ENCODE data around the gene WIZ.

The WIZ gene

DNA sequence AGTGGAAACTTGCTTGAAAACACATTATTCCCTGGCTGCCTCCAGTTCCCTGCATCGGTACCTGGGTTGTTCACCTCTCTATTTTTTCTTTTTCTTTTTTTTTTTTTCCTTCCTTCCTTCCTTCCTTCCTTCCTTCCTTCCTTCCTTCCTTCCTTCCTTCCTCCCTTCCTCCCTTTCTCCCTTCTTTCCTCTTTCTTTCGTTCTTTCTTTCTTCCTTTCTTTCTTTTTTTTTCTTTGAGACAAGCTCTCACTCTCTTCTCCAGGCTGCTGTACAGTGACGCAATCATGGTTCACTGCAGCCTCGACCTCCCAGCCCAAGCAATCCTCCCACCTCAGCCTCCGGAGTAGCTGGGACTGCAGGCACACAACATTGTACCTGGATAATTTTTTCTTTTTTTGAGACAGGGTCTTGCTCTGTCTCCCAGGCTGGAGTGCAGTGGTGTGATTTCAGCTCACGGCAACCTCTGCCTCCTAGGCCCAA is 18.0 kb upstream of the WIZ start:
- Mint-ChIP-seq H3K4me3 (no peak overlapping the region), H3K36me3 (ENCODE audit: low read depth) (no peaks in the 10 kb centered on the region), H3K27ac (no peak overlapping the region), H3K27me3 (ENCODE audit: low read depth, poor library complexity) (peaks cover 93% of the 10 kb centered on the region), H3K9me3 (peaks cover 31% of the 10 kb centered on the region), H3K4me1 (no peaks in the 10 kb centered on the region)
- DNase-seq, result no peak
- TF ChIP-seq, protein P1, sequence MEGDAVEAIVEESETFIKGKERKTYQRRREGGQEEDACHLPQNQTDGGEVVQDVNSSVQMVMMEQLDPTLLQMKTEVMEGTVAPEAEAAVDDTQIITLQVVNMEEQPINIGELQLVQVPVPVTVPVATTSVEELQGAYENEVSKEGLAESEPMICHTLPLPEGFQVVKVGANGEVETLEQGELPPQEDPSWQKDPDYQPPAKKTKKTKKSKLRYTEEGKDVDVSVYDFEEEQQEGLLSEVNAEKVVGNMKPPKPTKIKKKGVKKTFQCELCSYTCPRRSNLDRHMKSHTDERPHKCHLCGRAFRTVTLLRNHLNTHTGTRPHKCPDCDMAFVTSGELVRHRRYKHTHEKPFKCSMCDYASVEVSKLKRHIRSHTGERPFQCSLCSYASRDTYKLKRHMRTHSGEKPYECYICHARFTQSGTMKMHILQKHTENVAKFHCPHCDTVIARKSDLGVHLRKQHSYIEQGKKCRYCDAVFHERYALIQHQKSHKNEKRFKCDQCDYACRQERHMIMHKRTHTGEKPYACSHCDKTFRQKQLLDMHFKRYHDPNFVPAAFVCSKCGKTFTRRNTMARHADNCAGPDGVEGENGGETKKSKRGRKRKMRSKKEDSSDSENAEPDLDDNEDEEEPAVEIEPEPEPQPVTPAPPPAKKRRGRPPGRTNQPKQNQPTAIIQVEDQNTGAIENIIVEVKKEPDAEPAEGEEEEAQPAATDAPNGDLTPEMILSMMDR (IDR thresholded peaks at IDR 0.05), result no peak

DNA sequence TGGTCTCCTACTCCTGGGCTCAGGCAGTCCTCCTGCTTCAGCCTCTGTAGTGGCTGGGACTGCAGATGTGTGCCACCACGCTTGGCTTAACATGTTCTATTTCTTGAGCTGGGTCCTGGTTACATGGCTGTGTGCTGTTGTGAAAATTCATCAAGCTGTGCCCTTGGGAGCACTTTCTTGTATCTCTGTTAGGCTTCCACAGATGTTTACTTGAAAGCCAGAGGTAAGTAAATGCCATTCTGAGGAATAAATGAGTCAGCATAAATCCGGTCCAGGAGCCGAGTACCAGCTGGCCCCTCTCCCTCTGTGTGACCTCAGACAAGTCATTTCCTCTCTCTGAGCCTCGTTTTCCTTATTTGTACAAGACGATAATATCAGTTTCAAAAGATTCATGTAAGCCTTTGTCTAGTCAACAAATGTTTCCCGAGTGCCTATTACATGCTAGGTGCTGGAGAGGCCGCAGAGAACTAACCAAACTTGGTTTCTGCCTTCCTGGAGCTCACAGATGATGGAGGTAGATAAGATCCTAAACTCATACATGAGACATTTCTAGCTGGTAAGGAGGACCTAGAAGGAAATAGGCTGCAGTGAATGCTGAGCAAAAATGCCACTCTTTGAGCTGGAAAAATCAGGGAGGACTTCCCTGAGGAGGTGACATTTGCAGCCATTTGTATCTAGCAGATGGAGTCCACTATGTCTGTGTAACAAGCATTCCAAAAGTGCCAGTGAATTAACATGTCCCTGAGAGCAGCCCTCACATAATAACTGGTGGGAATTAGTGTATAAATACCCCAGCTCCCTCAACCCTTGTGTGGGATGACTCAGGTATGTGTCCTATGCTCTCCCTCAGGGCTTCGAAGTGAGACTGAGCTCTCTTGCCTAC is 17.3 kb upstream of the WIZ start:
- Mint-ChIP-seq H3K27me3 (ENCODE audit: low read depth, poor library complexity) (peaks cover 93% of the 10 kb centered on the region), H3K4me3 (no peak overlapping the region)
- DNase-seq, result no peak

DNA sequence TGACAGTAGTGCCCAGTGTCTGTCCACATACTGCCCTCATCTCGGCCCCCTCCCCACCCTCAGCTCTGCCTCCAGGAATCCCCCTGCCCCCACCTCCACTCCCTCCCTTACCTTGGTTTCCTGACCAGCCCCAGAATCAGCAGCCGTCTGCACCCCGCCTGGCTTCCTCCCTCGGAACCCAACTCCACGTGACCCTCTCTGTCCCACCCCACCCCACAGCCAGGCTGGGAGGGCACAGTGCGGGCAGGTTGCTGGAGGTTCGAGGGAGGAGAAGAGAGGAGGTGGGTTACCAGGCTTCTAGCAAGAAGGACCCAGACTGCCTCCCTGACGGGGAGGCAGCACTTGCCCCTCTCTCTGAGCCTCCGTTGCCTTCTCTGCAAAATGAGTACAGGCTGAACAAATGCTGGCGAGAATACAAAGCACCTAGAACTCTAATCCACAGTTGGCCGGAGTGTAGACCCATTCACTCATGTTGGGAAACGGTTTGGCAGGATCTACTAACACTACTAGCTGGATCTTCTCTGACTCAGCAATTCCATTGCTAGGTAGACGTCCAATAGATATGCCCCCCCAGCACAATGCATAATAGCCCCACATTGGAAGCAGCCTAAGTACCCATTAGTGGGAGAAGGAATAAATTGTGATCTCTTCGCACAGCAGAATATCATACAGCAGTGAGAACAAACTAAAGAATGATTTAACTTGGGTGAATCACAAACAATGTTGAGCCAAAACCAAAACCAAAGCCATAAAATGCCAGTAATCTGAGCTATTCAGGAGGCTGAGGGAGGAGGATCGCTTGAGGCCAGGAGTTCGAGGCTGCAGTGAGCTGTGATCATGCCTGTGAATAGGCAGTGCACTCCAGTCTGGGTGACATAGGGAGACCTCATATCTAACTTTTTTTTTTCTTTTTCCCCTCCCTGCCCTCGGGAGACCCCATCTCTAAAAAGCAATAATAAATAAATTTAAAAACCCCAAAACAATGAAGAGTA is 14.9 kb upstream of the WIZ start, which contains the start of gene RASAL3:
TSS of gene RASAL3 (minus strand) at position 151 of the 992 bp plus-strand sequence. CDS start 186 bp downstream, outside the sequence.
- H3K36me3 Mint-ChIP-seq (ENCODE audit: low read depth), result no peaks in the 10 kb centered on the region
- H3K27me3 Mint-ChIP-seq (ENCODE audit: low read depth, poor library complexity), result peaks cover 93% of the 10 kb centered on the region
- H3K27ac Mint-ChIP-seq, result no peak within 1 kb of the TSS
- no peak for DNase-seq
- no peak within 1 kb of the TSS for H3K4me3 Mint-ChIP-seq
- TF ChIP-seq, protein P1 (IDR thresholded peaks at IDR 0.05), result no peak
- peaks cover 15% of the 10 kb centered on the region for H3K9me3 Mint-ChIP-seq
- H3K4me1 Mint-ChIP-seq, result no peaks in the 10 kb centered on the region

More for the DNA sequence above, 17.3 kb upstream of the WIZ start:
- H3K36me3 Mint-ChIP-seq (ENCODE audit: low read depth), result no peaks in the 10 kb centered on the region
- H3K4me1 Mint-ChIP-seq, result no peaks in the 10 kb centered on the region
- no peak overlapping the region for H3K27ac Mint-ChIP-seq
- H3K9me3 Mint-ChIP-seq, result peaks cover 27% of the 10 kb centered on the region
- TF ChIP-seq, protein P1 (IDR thresholded peaks at IDR 0.05), result no peak

DNA sequence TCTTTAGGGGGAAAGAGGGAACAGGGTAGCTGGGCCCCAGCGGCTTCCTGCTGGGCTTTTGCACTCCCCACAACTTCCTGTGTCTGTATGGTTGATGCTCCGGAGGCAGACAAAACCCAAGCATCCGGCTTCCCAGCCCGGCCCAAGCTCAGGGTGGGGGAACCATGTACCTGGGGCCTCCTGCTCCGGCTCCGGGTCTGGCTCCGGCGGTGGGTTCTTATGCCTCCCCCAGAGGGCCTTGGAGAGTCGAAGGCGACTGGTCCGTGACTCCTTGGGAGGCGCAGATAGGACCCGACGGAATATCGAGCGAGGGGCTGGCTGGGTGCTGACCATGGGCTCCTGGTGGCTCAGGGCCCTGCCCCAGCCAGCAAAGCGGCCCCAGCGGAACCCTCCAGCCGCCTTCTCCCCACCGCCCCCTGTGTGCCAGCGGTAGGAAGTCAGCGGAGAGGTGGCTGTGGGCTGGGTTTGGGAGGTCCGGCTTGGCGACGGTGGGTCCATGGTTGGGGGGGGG is 14.2 kb upstream of the WIZ start:
- no peak for DNase-seq
- Mint-ChIP-seq H3K27me3 (ENCODE audit: low read depth, poor library complexity) (peaks cover 93% of the 10 kb centered on the region), H3K9me3 (peaks cover 10% of the 10 kb centered on the region), H3K4me3 (no peak overlapping the region), H3K27ac (no peak overlapping the region), H3K4me1 (no peaks in the 10 kb centered on the region), H3K36me3 (ENCODE audit: low read depth) (no peaks in the 10 kb centered on the region)
- TF ChIP-seq, protein P1 (IDR thresholded peaks at IDR 0.05), result no peak

DNA sequence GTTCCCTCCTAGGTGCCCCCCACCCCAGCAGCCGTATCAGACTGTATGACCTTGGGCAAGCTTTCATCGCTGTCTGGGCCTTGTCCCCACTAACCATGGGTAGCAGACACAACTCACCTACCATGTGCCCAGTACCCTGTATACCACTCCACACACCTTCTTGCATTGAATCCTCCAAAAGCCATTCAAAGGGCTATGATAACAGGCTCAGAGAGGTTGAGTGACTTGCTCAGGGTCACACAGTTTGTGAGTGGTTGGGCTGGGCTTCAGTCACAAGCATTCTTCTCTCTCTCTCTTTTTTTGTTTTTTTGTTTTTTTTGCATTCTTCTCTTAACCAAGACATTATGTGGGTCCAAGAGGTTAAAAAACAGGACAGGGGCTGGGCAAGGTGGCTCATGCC is 11.9 kb upstream of the WIZ start:
- Mint-ChIP-seq H3K4me1 (no peaks in the 10 kb centered on the region), H3K27ac (no peak overlapping the region), H3K27me3 (ENCODE audit: low read depth, poor library complexity) (peaks cover 90% of the 10 kb centered on the region), H3K4me3 (no peak overlapping the region), H3K36me3 (ENCODE audit: low read depth) (no peaks in the 10 kb centered on the region), H3K9me3 (peaks cover 3% of the 10 kb centered on the region)
- DNase-seq, result no peak
- TF ChIP-seq, protein P1 (IDR thresholded peaks at IDR 0.05), result no peak

Data from nephron progenitor cell (in vitro differentiated cells).